BJ (cell line): Measurements from ENCODE around the gene PAIP2B. TPM values are rescaled to one million over a fixed set of nuclear protein-coding genes. Genes with fewer than 3 reads are reported as not detected.
A peak's percentile ranks its signal among the peaks of the same experiment; 100 is the strongest.
"Not testable (repeated sequence)": the region's sequence is repeated elsewhere in the genome, so short reads cannot be mapped to it uniquely, and the experiment has no call there.

Experiments
- CTCF ChIA-PET: fragments of 350-600 bp; formaldehyde crosslinking; extraction: SDS; loops from one replicate; lab custom pipeline; 2021; ENCODE audit warnings: antibody characterized with exemption, inconsistent platforms; lab: Yijun Ruan, JAX
- POLR2A ChIA-PET: fragments of 300-600 bp; sonication (Branson Sonifier 250); formaldehyde crosslinking; extraction: SDS; loops from one replicate; lab custom pipeline; 2021; ENCODE audit warnings: antibody characterized with exemption; lab: Charles Lee
- DNase-seq: peaks from one replicate; pipeline ENCODE4 v3.0.0-alpha.2; 2011; ENCODE audit warnings: low read depth
- H3K27me3 ChIP-seq: 2 replicates; pipeline ENCODE4 v1.6.0; 2011; ENCODE audit warnings: low read length; ENCODE audit not compliant: control insufficient read depth, insufficient read depth
- H3K36me3 ChIP-seq: 2 replicates; pipeline ENCODE4 v1.5.1; 2011; ENCODE audit warnings: low read length; ENCODE audit not compliant: control insufficient read depth, insufficient read depth
- H3K4me3 ChIP-seq: 2 replicates; pipeline ENCODE4 v1.5.1; 2011; ENCODE audit warnings: low read depth, mild to moderate bottlenecking, control low read depth, low read length
- CTCF ChIP-seq: IDR thresholded peaks from 2 replicates; pipeline ENCODE4 v1.5.1; 2011; ENCODE audit warnings: low read depth, mild to moderate bottlenecking, control low read depth, inconsistent platforms, low read length, moderate library complexity; ENCODE audit not compliant: insufficient read depth
- polyA plus RNA-seq: library from polyadenylated mRNA; depleted of rRNA; stranded (reverse); fragments of >200 nt; gene quantifications from 2 replicates; pipeline ENCODE4 v1.2.3, GENCODE V29; 2011

The PAIP2B gene
- polyA plus RNA-seq, 1 experiment = 0.11 TPM

- POLR2A ChIA-PET = no interaction called here
These were observed 9.2 kb upstream of the PAIP2B start for GRCh38 chr2:71235930-71236587.

GRCh38 chr2:71233072-71233471 lies 6.2 kb upstream of the PAIP2B start:
- H3K4me3 ChIP-seq, H3K36me3 ChIP-seq, POLR2A ChIA-PET, DNase-seq, CTCF ChIA-PET, H3K27me3 ChIP-seq: not testable (repeated sequence)

More at GRCh38 chr2:71235930-71236587, 9.2 kb upstream of the PAIP2B start:
- H3K27me3 ChIP-seq = no peaks in the 10 kb centered on the region
- H3K36me3 ChIP-seq = no peaks in the 10 kb centered on the region
- CTCF ChIA-PET = interaction anchor here (0.6 to 1.4 kb wide), 4 partner anchors 9 to 365 kb away, joined by 3 to 5 read pairs (median 3); partner anchors contain the start of gene PAIP2B
- H3K4me3 ChIP-seq = no peak overlapping the region
- no peak for DNase-seq
- TF ChIP-seq CTCF = no peak

DNA sequence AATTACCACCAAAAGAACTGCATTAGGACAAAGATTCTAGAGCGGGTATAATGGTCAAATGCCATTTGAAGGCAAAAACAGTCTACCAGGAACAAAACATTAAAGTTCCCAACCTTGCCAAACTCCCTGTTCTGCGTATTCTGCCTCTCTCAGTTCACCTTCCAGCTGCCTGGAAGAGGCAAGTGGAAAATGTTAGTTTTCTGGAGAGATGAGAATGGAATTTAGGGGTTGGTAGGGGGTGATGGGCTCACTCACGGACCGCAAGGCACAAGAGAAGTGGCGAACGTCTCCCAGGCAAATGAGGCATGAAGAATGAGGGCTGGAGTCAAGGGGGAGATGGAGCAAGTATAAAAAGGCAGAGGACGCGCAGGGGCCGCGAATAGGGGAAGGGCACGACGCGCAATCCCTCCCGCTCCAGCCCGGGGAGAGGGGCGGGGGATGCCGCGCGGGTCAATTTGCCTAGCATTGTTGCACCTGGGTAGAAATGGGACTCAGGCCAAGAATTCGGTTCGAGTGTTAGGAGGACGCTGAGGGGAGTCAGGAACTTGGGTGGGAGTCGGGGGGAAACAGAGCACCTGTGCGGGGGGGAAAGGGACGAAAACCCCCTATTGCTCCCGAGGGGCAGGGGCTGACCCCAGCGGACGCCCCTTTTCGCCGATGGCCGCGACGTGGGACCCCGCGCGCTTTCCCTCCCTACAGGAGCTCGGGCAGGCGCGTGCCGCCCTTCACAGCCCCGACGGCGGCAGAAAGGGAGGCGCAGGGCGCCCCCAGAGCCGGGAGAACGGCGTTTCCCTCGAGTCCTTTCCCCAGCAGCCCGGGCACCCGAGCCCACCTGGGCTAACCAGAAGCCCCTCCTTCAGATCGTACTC lies 573 bp downstream of the PAIP2B start:
- H3K4me3 ChIP-seq = peak overlapping the region; percentile 62
- no peak for DNase-seq
- H3K36me3 ChIP-seq = no peaks in the 10 kb centered on the region
- ChIA-PET POLR2A (interaction anchor here (1.3 kb wide), 1 partner anchor 14 kb away, joined by 4 read pairs; no protein-coding TSS in a partner anchor), CTCF (interaction anchor here (0.6 to 1.6 kb wide), 5 partner anchors 10 to 1000 kb away, joined by 3 to 4 read pairs (median 3); no protein-coding TSS in a partner anchor)
- H3K27me3 ChIP-seq = 0 out of 2 replicates have a peak, but pooled peaks cover 4% of the 10 kb centered on the region
- TF ChIP-seq CTCF = peak; percentile 22; the same call in 1 of the 2 replicates

GRCh38 chr2:71224935-71225334 lies 2.0 kb downstream of the PAIP2B start:
- CTCF ChIA-PET = interaction anchor here (1.6 kb wide), 1 partner anchor 285 kb away, joined by 4 read pairs; no protein-coding TSS in a partner anchor

GRCh38 chr2:71224457-71224856 lies 2.4 kb downstream of the PAIP2B start:
- Histone ChIP-seq H3K4me3 (no peak overlapping the region), H3K27me3 (0 out of 2 replicates have a peak, but pooled peaks cover 4% of the 10 kb centered on the region), H3K36me3 (no peaks in the 10 kb centered on the region)
- no peak for TF ChIP-seq CTCF
- POLR2A ChIA-PET = no interaction called here
- CTCF ChIA-PET = interaction anchor here (0.5 to 1.2 kb wide), 3 partner anchors 12 to 110 kb away, joined by 3 to 5 read pairs (median 3); no protein-coding TSS in a partner anchor
- DNase-seq = no peak

More at GRCh38 chr2:71224935-71225334, 2.0 kb downstream of the PAIP2B start:
- Histone ChIP-seq H3K4me3 (no peak overlapping the region), H3K27me3 (0 out of 2 replicates have a peak, but pooled peaks cover 4% of the 10 kb centered on the region), H3K36me3 (no peaks in the 10 kb centered on the region)
- POLR2A ChIA-PET = no interaction called here
- no peak for DNase-seq
- TF ChIP-seq CTCF = no peak
